ENCODE results near the gene CXCL5.

The CXCL5 gene

DNA sequence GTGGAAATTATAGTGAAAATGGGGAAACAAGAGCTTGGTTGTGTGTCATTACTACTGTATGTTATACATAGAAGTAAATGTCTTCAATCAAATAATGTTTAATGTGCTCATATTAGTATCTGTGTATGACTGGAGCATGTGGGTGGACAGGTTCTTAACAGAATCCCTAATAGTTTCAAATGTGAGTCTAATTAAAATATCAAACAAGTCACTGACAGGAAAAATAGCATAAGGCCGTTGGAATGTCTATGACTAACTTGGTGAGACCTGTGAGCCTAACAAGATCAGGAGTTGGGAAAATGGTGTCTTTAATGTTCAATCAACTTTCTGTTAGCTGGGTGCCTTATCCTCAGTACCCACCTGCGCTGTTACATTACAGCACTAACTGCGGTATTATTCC is 46.2 kb upstream of the CXCL5 start:
- TF ChIP-seq FOXP2 (optimal IDR thresholded peaks at IDR 0.05; ENCODE audit: borderline replicate concordance, extremely low read depth, extremely low read length, insufficient read depth) (no peak), POLR2AphosphoS5 (IDR thresholded peaks at IDR 0.05; ENCODE audit: low read depth, low read length) (no peak), SIN3A (IDR thresholded peaks at IDR 0.05; ENCODE audit: borderline replicate concordance, insufficient read depth, low read length) (no peak), TAF1 (IDR thresholded peaks at IDR 0.05; ENCODE audit: borderline replicate concordance, insufficient read depth, low read length) (no peak)
- TF ChIP-seq, protein P1, sequence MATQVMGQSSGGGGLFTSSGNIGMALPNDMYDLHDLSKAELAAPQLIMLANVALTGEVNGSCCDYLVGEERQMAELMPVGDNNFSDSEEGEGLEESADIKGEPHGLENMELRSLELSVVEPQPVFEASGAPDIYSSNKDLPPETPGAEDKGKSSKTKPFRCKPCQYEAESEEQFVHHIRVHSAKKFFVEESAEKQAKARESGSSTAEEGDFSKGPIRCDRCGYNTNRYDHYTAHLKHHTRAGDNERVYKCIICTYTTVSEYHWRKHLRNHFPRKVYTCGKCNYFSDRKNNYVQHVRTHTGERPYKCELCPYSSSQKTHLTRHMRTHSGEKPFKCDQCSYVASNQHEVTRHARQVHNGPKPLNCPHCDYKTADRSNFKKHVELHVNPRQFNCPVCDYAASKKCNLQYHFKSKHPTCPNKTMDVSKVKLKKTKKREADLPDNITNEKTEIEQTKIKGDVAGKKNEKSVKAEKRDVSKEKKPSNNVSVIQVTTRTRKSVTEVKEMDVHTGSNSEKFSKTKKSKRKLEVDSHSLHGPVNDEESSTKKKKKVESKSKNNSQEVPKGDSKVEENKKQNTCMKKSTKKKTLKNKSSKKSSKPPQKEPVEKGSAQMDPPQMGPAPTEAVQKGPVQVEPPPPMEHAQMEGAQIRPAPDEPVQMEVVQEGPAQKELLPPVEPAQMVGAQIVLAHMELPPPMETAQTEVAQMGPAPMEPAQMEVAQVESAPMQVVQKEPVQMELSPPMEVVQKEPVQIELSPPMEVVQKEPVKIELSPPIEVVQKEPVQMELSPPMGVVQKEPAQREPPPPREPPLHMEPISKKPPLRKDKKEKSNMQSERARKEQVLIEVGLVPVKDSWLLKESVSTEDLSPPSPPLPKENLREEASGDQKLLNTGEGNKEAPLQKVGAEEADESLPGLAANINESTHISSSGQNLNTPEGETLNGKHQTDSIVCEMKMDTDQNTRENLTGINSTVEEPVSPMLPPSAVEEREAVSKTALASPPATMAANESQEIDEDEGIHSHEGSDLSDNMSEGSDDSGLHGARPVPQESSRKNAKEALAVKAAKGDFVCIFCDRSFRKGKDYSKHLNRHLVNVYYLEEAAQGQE (IDR thresholded peaks at IDR 0.05; ENCODE audit: insufficient read depth in 1 of 2, low read depth in 2 of 2, low read length in 2 of 2), result no peak

DNA sequence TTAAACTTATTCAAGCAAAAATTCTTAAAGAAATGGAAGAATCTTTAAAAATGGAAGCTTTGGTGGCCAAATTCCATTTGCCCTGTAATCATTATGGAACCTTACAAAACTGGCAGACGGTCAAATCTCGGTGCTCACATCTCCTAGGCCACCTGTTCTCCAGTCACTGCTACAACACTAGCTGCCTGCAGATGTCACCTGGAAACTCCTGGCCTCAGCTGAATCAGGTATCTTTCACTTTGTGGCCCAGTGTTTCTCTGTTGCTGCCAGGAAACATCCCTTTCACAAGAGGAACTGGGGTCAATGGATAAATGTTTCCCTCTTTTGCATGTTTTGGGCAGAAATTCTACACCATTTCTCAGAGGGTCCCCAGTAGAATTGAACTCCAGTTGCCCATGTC is 44.2 kb upstream of the CXCL5 start:
- TF ChIP-seq SIN3A (IDR thresholded peaks at IDR 0.05; ENCODE audit: borderline replicate concordance, insufficient read depth, low read length) (no peak), POLR2AphosphoS5 (IDR thresholded peaks at IDR 0.05; ENCODE audit: low read depth, low read length) (no peak), TAF1 (IDR thresholded peaks at IDR 0.05; ENCODE audit: borderline replicate concordance, insufficient read depth, low read length) (no peak), FOXP2 (optimal IDR thresholded peaks at IDR 0.05; ENCODE audit: borderline replicate concordance, extremely low read depth, extremely low read length, insufficient read depth) (no peak)
- TF ChIP-seq, protein P1 (IDR thresholded peaks at IDR 0.05; ENCODE audit: insufficient read depth in 1 of 2, low read depth in 2 of 2, low read length in 2 of 2), result no peak

DNA sequence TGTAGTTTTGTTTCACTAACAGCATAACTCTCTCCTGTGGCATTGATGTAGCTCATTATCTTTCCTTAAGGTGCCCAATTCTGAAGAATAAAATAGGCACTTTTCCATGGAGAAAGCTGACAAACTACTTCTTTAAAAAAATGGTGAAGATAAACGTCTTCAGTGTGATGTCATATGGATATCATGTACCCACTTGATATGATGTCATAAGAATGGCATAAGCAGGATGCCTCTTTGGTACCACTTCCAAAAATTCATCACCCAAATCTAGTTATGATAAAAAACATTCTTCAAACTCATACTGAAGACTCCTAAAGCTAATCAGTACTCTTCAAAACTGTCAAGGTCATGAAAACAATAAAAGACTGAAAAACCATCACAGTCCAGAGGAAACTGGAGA is 42.9 kb upstream of the CXCL5 start:
- no peak for TF ChIP-seq FOXP2 (optimal IDR thresholded peaks at IDR 0.05; ENCODE audit: borderline replicate concordance, extremely low read depth, extremely low read length, insufficient read depth)
- no peak for TF ChIP-seq TAF1 (IDR thresholded peaks at IDR 0.05; ENCODE audit: borderline replicate concordance, insufficient read depth, low read length)
- TF ChIP-seq, protein P1 (IDR thresholded peaks at IDR 0.05; ENCODE audit: insufficient read depth in 1 of 2, low read depth in 2 of 2, low read length in 2 of 2), result no peak
- TF ChIP-seq SIN3A (IDR thresholded peaks at IDR 0.05; ENCODE audit: borderline replicate concordance, insufficient read depth, low read length), result no peak
- TF ChIP-seq POLR2AphosphoS5 (IDR thresholded peaks at IDR 0.05; ENCODE audit: low read depth, low read length), result no peak

DNA sequence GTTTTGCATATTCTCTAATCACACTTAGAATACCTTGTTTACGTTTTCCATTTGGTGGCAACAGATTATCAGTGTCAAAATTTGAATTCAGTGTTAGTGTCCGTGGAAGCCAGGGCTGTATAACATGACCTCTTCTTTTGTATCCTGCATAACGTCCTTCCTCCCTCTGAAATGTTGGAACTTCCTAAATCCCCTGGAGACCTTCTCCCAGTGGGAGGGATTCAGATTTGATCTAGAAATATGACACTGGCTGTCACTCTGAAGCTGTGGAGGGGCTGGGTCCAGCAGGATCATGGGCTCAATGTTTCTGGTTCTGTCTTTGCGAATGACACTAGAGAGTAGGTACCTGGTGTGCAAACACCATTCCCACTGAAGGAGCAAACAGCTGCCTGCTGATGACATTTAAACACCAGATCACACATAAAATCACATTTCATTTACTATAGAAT is 40.9 kb upstream of the CXCL5 start:
- TF ChIP-seq FOXP2 (optimal IDR thresholded peaks at IDR 0.05; ENCODE audit: borderline replicate concordance, extremely low read depth, extremely low read length, insufficient read depth) (no peak), POLR2AphosphoS5 (IDR thresholded peaks at IDR 0.05; ENCODE audit: low read depth, low read length) (no peak), SIN3A (IDR thresholded peaks at IDR 0.05; ENCODE audit: borderline replicate concordance, insufficient read depth, low read length) (no peak), TAF1 (IDR thresholded peaks at IDR 0.05; ENCODE audit: borderline replicate concordance, insufficient read depth, low read length) (no peak)
- TF ChIP-seq, protein P1 (IDR thresholded peaks at IDR 0.05; ENCODE audit: insufficient read depth in 1 of 2, low read depth in 2 of 2, low read length in 2 of 2), result no peak
